ENCODE data around the gene PGRMC2.

PGRMC2 gene

GRCh38 chr4:128220286-128221235 is 67.1 kb downstream of the PGRMC2 start:
- no peaks in the 10 kb centered on the region for H3K36me3 ChIP-seq (ENCODE audit: insufficient read depth, insufficient read length, low read length)
- no peaks in the 10 kb centered on the region for H3K9me3 ChIP-seq (ENCODE audit: insufficient read depth, low read length)
- TF ChIP-seq SUZ12 (IDR thresholded peaks at IDR 0.05; ENCODE audit: extremely low read depth, insufficient read depth, insufficient read length) (no peak), YY1 (IDR thresholded peaks at IDR 0.05; ENCODE audit: insufficient read depth, insufficient read length) (no peak), ZNF274 (IDR thresholded peaks at IDR 0.05; ENCODE audit: low read depth, low read length) (no peak)
- H3K4me3 ChIP-seq (ENCODE audit: insufficient read length, low read depth), result no peak overlapping the region
- DNase-seq (ENCODE audit: low read depth, low spot score), result no peak
- H3K27me3 ChIP-seq (ENCODE audit: insufficient read depth, insufficient read length), result no peaks in the 10 kb centered on the region
- H3K4me1 ChIP-seq (ENCODE audit: insufficient read depth, insufficient read length), result no peaks in the 10 kb centered on the region
- no peak overlapping the region for H3K9ac ChIP-seq (ENCODE audit: insufficient read length, low read depth)

Data from NT2/D1 (cell line).